HepG2 (cell line): ENCODE data around the gene CLCNKA.

Experiments used
- CBX5 ChIP-seq: sonication (generic); formaldehyde crosslinking; IDR thresholded peaks from 2 replicates; pipeline ENCODE4 v1.4.0; 2020; ENCODE audit warnings: missing genetic modification reagents, borderline replicate concordance
- EP300 ChIP-seq, 3 experiments: sonication (generic) in 1 of 3; formaldehyde crosslinking in 1 of 3; IDR thresholded peaks; 2 replicates each; pipeline versions ENCODE4 v1.5.1 to v1.6.1; 2011 to 2020; ENCODE audit warnings: low read depth in 2 of 3, low read length in 2 of 3, borderline replicate concordance in 1 of 3, improper control_type of control experiment in 1 of 3, mild to moderate bottlenecking in 1 of 3, missing genetic modification reagents in 1 of 3, moderate library complexity in 1 of 3
- KDM5B ChIP-seq: sonication (generic); formaldehyde crosslinking; IDR thresholded peaks from 2 replicates; pipeline ENCODE4 v1.4.0; 2020; ENCODE audit warnings: missing genetic modification reagents, mild to moderate bottlenecking, borderline replicate concordance
- MED13 ChIP-seq: sonication (generic); formaldehyde crosslinking; IDR thresholded peaks from 2 replicates; pipeline ENCODE4 v1.5.0; 2020; ENCODE audit warnings: missing genetic modification reagents
- MYC ChIP-seq: sonication (generic); formaldehyde crosslinking; IDR thresholded peaks from 2 replicates; pipeline ENCODE4 v1.9.0; 2021; ENCODE audit warnings: missing genetic modification reagents, borderline replicate concordance
- PAWR ChIP-seq: sonication (generic); formaldehyde crosslinking; IDR thresholded peaks from 2 replicates; pipeline ENCODE4 v1.4.0; 2020; ENCODE audit warnings: missing genetic modification reagents, mild to moderate bottlenecking, borderline replicate concordance
- PTBP1 ChIP-seq: fragments of 200-400 bp; formaldehyde crosslinking; IDR thresholded peaks from 2 replicates; pipeline ENCODE4 v1.6.1; 2018; ENCODE audit warnings: low read length, low read depth; ENCODE audit not compliant: poor library complexity, severe bottlenecking
- SP1 ChIP-seq, 2 experiments: fragments of 450-650 bp in 1 of 2; sonication (generic) in 1 of 2; formaldehyde crosslinking in 1 of 2; IDR thresholded peaks; 2 replicates each; pipeline versions ENCODE4 v1.4.0 to v1.6.1; 2016 to 2020; ENCODE audit warnings: missing genetic modification reagents in 1 of 2
- SP4 ChIP-seq: sonication (generic); formaldehyde crosslinking; IDR thresholded peaks from 2 replicates; pipeline ENCODE4 v1.8.1; 2023; ENCODE audit warnings: mild to moderate bottlenecking, missing genetic modification reagents
- TMF1 ChIP-seq: sonication (generic); formaldehyde crosslinking; IDR thresholded peaks from 2 replicates; pipeline ENCODE4 v1.8.1; 2022; ENCODE audit warnings: low read depth, missing genetic modification reagents
- ZNF143 ChIP-seq: sonication (generic); formaldehyde crosslinking; IDR thresholded peaks from 2 replicates; pipeline ENCODE4 v1.4.0; 2020; ENCODE audit warnings: missing genetic modification reagents
- ZZZ3 ChIP-seq: sonication (generic); formaldehyde crosslinking; IDR thresholded peaks from 2 replicates; pipeline ENCODE4 v1.4.0; 2020; ENCODE audit warnings: missing genetic modification reagents, mild to moderate bottlenecking, borderline replicate concordance
- TF ChIP-seq, protein P1 (sequence below): sonication (generic); formaldehyde crosslinking; IDR thresholded peaks from 2 replicates; pipeline ENCODE4 v1.5.0; 2020; ENCODE audit warnings: mild to moderate bottlenecking, missing genetic modification reagents, moderate library complexity
- TF ChIP-seq, protein P2 (sequence below): sonication (generic); formaldehyde crosslinking; IDR thresholded peaks from 2 replicates; pipeline ENCODE4 v1.8.1; 2023; ENCODE audit warnings: mild to moderate bottlenecking, missing genetic modification reagents, borderline replicate concordance

DNA sequence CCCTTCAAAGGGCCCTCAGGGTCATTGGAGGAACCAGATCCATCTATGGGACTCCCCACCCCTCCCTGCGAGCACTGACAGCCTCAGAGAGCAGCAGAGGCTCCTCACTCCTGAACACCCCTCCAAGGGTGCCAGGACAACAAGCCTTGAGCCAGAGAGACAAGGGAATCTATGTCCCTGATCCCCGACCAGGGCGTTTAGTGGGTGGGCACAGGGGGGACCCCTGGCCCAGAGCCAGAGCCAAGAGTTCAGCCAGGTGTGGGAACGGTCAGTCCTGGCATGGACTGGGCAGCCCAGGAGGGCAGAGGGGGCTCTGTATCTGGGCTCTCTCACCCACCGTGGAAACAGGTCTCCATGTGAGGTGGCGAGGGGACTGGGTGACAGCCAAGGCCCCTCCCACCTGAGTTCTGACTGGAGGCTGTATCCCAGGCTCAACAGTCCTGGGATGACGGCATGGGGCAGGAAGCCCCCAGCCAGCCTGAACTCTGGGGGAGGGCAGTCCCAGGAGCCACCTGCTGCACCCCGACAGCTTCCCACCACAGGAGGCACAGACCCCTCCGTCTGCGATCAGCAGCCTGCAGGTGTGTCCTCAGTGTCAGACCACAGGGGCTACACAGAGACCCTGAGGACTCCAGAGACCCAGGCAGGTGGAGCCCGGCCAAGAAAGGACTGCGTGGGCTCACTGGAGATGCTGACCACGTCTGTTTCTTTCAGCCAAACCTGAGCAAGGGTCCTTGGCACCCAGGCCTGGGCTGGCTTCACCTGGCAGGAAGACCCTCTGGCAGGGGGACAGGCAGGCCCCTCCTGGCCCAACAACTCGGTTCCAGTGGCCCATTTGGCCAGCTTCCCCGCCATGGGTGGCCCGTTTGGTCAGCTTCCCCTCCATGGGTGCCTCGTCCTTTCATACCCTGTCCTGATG, 29.0 kb upstream of the CLCNKA start:
- TF ChIP-seq TMF1 (no peak), KDM5B (CRISPR knock-in tag) (no peak), MED13 (no peak), PTBP1 (no peak), ZNF143 (CRISPR knock-in tag) (no peak), CBX5 (CRISPR knock-in tag) (no peak), ZZZ3 (CRISPR knock-in tag) (no peak), EP300 (IDR thresholded peaks at IDR 0.05; ENCODE audit: low read depth in 2 of 2, low read length in 2 of 2) (no peak), EP300 (CRISPR knock-in tag; IDR thresholded peaks at IDR 0.05; ENCODE audit: borderline replicate concordance) (no peak), MYC (CRISPR knock-in tag) (no peak), SP4 (CRISPR knock-in tag) (no peak), SP1 (IDR thresholded peaks at IDR 0.05) (no peak), SP1 (CRISPR knock-in tag; IDR thresholded peaks at IDR 0.05) (no peak), PAWR (CRISPR knock-in tag) (no peak)
- TF ChIP-seq, protein P1, sequence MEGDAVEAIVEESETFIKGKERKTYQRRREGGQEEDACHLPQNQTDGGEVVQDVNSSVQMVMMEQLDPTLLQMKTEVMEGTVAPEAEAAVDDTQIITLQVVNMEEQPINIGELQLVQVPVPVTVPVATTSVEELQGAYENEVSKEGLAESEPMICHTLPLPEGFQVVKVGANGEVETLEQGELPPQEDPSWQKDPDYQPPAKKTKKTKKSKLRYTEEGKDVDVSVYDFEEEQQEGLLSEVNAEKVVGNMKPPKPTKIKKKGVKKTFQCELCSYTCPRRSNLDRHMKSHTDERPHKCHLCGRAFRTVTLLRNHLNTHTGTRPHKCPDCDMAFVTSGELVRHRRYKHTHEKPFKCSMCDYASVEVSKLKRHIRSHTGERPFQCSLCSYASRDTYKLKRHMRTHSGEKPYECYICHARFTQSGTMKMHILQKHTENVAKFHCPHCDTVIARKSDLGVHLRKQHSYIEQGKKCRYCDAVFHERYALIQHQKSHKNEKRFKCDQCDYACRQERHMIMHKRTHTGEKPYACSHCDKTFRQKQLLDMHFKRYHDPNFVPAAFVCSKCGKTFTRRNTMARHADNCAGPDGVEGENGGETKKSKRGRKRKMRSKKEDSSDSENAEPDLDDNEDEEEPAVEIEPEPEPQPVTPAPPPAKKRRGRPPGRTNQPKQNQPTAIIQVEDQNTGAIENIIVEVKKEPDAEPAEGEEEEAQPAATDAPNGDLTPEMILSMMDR (CRISPR knock-in tag) = no peak
- TF ChIP-seq, protein P2, sequence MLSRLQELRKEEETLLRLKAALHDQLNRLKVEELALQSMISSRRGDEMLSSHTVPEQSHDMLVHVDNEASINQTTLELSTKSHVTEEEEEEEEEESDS (CRISPR knock-in tag) = no peak
